Pericardium fibroblast (primary cell): ENCODE data around the gene GTF3C6. TPM values are rescaled to one million over a fixed set of nuclear protein-coding genes. Genes with fewer than 3 reads are reported as not detected.

ENCODE experiments used
- total RNA-seq: library from RNA; depleted of rRNA; stranded (reverse); fragments of >200 nt; gene quantifications from 2 replicates; pipeline ENCODE4 v1.2.3, GENCODE V29; 2015

GTF3C6 gene, protein sequence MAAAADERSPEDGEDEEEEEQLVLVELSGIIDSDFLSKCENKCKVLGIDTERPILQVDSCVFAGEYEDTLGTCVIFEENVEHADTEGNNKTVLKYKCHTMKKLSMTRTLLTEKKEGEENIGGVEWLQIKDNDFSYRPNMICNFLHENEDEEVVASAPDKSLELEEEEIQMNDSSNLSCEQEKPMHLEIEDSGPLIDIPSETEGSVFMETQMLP
- total RNA-seq = 31.3 and 48.7 TPM in 2 replicates

GRCh38 chr6:110958329-110959192 is at the start of gene GTF3C6:
Gene GTF3C6 (plus strand): TSS chr6:110958706. CDS start chr6:110958770, 64 bp downstream.

Other genes with a start within 250 kb of the GTF3C6 start
- 6.5 and 11.2 TPM in 2 replicates for gene CDK19, start 143.2 kb upstream of the GTF3C6 start, total RNA-seq
- 32.9 and 52.0 TPM in 2 replicates for gene AMD1, start 83.9 kb upstream of the GTF3C6 start, total RNA-seq
- 20.7 and 26.3 TPM in 2 replicates for gene RPF2, start 23.3 kb downstream of the GTF3C6 start, total RNA-seq
- not detected in 2 replicates for gene SLC16A10, start 128.8 kb downstream of the GTF3C6 start, total RNA-seq